Stimulated activated CD4-positive, alpha-beta T cell treated with anti-CD3 and anti-CD28 coated beads, Interleukin-1b, Interleukin-23, amount 100 ng/mL, for 24 hours (primary cell): Measurements from ENCODE around the gene SALL1.

Experiments used
- DNase-seq, 4 experiments: peaks; one replicate each; pipeline ENCODE4 v3.0.0-alpha.2; 2020; ENCODE audit warnings: low read depth in 4 of 4, low spot score in 1 of 4

SALL1 gene

DNA sequence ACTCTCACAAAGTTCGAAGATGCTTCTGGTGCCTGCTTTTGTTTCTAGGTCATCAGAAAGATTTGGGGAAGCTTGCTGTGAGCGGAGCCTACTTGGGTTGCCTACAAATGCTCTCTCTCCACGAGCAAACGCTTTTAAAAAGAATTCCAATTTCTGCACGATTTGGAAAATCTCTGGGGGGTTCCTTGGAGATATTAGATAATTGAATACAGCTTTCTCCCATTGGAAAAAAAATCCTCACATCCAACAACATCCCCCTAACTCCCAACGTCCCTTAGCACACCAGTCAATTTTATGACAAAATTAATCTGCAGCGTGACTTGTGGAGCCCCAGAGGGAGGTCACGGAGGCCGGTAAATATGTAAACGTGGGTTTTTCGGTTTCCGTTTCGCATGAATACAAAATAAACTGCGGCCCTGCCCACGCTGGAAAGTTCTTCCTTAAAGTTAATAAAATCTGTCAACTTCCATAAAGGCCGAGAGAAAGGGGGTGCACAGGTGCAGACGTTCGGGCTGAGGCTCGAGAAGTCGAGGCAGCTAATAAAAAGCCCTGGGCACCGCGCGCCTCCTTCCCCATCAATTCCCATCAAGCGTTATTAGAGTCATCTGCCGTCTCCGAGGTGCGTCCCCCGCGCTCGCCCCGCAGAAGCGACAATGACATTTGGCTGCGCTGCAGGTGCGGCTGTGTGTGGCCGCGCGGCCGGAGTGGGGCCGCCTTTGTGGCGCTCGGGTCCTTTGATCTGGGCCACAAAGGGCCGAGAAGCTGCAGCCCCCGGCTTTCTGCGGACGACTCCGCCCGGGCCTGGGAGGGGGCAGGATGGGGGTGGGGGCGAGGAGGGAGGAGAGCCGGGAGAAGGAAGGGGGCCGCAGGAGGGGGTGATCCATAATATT lies 37.6 kb downstream of the SALL1 start:
- no peak for DNase-seq

DNA sequence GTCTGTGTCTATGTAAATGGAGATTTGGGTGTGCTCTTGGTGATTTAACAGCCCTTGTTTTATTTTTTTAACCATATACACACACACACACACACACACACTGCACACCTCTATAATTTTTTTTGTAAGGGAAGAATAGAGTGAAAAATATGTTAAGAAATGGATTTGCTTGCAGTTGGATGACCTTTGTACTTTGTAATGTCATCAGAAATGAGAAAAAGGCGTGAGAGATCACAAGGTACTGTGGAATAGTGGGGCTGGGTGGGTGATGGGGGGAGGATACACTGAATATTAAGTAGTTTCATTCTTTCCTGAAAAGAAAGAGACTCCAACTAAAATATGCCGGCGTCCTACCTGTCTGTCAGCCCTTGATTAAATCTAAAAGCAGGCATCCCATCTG lies 38.7 kb downstream of the SALL1 start:
- no peak for DNase-seq

DNA sequence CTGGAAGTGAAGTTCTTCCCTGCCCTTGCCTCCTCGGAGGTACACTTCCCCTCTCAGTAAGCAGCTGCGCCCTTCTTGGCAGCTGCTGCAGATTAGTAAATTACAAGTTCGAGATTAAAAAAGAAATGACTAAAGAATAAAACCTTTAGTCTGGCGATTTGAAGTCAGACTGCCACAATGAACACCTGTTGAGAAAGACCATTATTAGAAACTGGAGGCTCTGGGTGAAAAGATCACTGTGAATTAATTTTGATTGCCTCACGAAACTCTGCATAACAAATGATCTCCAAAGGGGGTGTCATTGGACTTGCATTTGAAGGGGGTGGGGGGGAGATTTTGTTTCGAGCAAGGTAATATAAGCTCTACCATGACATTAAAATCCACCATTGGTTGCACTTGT lies 39.3 kb downstream of the SALL1 start:
- no peak for DNase-seq

DNA sequence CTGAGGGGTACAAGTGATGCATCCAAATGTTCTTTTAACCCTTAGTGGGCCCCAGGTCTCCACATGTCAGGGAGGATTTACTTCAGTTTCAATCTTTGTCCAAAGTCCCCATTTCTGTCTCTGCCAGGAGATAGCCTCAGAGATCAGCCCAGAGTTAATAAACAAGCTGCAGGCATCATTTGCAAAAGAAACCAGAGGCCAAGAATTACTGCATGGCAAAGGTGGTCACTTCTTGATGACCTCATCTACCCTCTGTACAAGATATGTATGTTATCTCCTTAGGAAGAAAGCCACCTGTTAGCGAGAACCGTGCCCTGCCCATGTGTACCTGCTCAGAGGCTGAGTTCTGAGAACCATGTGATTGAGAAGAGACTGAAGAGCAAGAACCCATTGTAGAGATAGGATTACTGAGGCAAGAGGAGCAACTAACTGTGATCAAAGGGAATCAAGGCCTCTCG lies 40.3 kb downstream of the SALL1 start:
- DNase-seq: no peak

DNA sequence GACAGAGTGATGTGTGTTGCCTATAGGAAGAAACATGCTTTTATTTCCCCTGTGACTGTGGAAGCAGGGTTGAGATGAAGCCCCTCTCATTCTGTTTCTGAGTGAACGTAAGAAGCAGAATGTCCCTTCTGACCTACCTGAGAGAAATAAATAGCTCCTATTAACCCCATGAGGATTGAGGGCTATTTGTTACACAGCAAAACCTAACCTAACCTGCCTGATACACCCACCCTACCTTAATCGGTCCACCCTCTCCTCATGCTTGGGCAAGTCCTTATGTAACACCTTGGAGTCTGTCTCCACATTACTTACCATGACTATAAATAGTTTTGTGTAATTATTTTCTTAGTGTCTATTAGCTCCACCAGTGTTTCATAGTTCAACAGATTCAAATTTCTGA lies 41.9 kb downstream of the SALL1 start:
- DNase-seq: no peak

DNA sequence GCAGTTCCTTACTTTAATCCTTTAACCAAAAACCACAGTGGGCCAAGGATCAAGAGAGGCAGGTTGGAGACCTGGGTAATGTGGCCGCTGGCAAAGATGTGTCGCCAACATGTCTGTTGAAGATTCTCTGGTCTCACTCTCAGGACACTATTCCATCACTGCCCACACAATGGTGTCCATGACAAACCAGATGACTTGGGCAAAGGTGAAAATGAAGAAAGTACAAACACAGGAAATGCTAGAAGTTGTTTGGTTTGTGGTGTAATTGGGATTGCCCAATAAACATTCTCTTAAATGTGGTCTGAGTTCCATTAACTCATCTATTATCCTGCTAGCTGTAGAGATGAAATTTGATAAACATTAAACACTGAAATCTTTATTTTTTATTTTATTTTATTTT lies 43.3 kb downstream of the SALL1 start:
- DNase-seq: no peak

DNA sequence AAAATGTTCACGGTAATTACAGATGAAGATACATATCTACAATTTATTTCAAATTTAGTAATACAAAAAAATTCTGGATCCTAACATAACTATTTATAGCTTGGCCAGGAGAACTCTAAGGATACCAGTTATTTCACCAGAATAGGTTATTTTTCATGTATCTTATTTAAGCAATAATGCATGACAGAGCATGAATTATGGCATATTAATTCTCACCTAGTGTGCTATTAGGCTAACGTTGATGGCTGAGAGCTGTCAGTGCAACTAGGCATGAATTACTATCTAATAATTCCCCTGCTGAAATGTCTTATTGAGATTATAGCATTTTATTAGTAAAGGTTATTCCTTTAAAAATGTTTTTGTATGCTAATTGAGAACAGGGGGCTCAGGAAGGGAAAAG lies 44.5 kb downstream of the SALL1 start:
- no peak for DNase-seq

DNA sequence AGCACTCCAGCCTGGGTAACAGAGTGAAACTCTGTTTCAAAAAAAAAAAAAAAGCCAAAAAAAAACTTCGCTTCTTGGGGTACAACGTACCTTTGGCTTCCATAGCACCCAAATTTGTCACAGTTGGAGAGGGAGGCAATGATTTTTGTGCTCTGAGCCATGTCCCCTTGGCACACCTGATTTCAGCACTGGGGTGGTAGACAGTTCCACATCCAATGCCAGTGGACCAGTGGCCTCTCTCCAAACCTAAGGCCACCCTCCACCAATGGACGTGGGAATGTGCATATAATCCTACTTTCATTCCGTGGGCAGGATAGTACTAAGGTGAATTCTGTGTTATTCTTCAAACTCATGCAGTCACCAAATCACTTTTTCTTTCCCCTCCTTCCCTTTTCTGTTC lies 47.5 kb downstream of the SALL1 start:
- no peak for DNase-seq

DNA sequence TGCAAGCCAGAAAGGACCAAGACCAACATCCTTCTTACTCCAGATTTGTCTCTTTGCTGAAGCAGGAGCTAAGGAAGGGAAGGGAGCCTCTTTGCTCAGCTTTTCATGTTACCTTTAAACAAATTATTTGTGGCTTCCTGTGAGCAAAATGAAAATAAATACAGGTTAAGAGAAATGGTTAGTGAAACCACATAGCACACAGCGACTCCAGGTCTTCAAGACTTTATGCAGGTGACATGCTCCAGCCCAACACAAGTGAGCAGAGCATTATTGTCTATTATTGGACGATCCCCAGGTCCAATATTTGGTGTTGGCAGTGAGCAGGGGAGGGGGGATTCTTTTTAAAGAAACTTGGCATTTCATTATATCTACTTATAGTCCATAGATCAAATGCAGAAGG lies 53.3 kb downstream of the SALL1 start:
- DNase-seq: no peak

DNA sequence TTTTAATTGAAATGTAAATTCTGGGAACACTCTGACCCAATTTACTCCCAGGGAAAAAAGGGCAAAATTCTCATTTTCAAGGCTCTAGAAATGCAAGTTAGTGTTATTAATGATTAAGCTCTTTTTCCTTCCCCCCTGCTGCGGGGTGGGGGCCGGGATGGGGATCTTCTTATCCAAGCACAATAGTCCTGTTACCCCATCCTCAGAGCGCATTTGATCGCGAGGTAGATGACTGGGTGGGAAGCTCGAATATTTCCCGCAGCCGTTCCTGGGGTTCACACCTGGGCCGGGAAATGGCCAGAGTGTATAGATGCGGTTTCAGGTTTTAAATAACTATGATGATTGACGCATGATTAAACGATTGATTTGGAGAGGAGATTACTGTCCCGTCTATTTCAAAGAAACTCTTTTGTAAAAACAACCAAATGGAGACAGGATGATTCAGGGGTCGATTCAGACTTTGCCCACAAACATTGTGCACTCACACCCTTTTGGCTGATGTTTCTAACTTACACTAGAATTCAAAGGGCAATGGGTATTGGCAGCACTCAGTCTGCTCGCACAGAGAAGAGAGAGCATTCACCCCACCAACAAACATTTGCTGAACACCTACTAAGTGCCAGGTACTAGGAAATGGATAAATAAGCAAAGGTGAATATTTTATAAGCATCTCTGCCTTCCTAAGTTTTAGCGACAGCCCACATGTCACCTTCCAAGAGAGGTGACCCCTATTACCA lies 55.0 kb downstream of the SALL1 start:
- DNase-seq: no peak

DNA sequence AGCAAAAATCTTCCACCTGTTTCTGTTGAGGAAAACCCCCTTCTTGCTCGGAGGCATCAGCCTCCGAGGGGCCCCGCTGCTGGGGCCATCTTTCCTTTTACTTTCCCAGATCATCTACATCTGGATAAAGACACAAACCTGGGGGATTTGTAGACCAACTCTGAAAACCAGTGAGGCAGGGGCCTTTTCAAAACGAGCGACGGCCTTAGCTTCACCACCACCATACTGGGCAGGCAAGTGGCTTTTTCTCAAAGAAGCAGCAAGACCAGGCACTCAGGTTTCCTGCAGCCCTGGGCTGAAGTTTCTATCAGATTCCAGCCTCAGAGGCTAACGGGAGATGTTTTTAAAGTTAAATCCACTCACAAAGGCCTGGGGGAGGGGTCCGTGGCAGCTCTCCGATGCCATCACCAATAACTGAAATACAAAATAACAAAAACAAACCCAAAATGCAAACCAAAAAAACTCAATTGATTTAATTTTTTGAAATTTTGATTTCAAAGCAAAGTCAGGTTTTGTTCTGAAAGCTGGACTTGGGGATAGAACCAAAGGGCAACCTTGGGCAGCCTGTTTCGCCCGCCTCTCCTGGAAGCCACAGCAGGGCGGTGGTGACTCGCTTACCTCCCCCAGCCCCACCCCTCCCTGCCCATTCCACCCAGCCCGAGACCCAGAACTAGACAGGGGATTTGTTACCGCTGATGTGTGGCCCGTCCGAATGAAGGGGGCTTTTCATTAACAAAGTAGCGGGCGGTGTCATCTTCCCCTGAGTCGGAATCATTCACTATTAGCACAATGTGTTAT lies 55.8 kb downstream of the SALL1 start:
- no peak for DNase-seq

DNA sequence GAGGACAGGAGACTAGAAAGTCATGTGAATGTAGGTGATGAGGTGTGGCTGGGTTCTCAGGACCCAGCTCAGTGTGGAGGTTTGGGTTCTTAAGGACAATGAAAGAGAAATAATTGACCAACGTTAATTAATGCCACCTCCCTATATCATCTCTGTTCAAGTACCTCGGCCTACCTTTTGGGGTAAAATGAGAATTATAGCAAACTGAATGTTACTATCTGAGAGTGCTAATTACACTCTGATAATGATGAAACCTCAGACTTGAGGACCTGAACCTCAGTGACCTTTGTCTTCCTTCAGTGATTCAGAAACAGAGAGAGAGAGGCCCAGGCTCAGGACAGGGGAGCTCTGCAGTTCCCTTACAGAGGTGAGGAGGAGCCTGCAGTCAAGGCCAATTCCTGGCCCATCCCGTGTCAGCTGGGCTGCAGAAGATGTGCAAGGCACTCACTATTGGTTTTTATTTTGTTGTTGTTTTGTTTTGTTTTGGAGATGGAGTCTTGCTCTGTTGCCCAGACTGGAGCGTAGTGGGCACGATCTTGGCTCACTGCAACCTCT lies 57.3 kb downstream of the SALL1 start:
- no peak for DNase-seq
